Mucosa of descending colon (tissue), 3 donors: ENCODE results near the gene GFRA1. TPM values are rescaled to one million over a fixed set of nuclear protein-coding genes. Genes with fewer than 3 reads are reported as not detected.

Experiments
- ATAC-seq: fragments of 200-7000 bp; cut with Tn5 transposase; one replicate; pipeline ENCODE4 v1.9.1; 2020; ENCODE audit warnings: mild to moderate bottlenecking, moderate library complexity
- DNase-seq, 3 donors: peaks; one replicate each; pipeline ENCODE4 v3.0.0-alpha.2; 2020
- H3K36me3 ChIP-seq: fragments of 200-600 bp; one replicate; pipeline ENCODE4 v1.8.0; 2021; ENCODE audit warnings: low read depth, mild to moderate bottlenecking
- H3K4me1 ChIP-seq: fragments of 200-600 bp; one replicate; pipeline ENCODE4 v1.8.0; 2021; ENCODE audit warnings: low read depth, mild to moderate bottlenecking
- H3K4me3 ChIP-seq: fragments of 200-600 bp; one replicate; pipeline ENCODE4 v1.8.0; 2021; ENCODE audit warnings: mild to moderate bottlenecking
- H3K9me3 ChIP-seq: fragments of 200-600 bp; one replicate; pipeline ENCODE4 v1.8.0; 2021; ENCODE audit warnings: mild to moderate bottlenecking
- CTCF ChIP-seq: fragments of 200-600 bp; IDR thresholded peaks from one replicate; pipeline ENCODE4 v1.8.0; 2022; ENCODE audit warnings: antibody characterized with exemption, mild to moderate bottlenecking
- intact Hi-C, 2 donors: fragments of 100-400 bp; cut with DNase I in 1 of 2; cut with micrococcal nuclease in 1 of 2; formaldehyde crosslinking; loops; one replicate each; pipeline versions ENCODE4 v1.11.0 to v1.11.1; 2022; cut with DNase I, micrococcal nuclease
- total RNA-seq, 3 donors: library from RNA; stranded (reverse); fragmentation: NEBNext Ultra II Directional in 2 of 3; extraction: Animal tissue kit (Norgen Biotek cat#: 25700) in 2 of 3; gene quantifications; one replicate each; pipeline versions ENCODE4 v1.2.1 to v1.2.4, GENCODE V29; 2021 to 2023
- donor health status: DM: no; HTN: no; CAD: no; lungs with moderate emphysema.
- donor health status: DM: no; HTN: no; CAD: no.
- donor health status: DM: no; HTN: yes; CAD: no.

GFRA1 gene
- total RNA-seq, 3 donors from 2014 or later, result 2.2 to 32.2 (median 4.1) TPM

GRCh38 chr10:116307455-116307854, 34.4 kb upstream of the GFRA1 start:
- Histone ChIP-seq H3K4me1 (no peaks in the 10 kb centered on the region), H3K9me3 (no peaks in the 10 kb centered on the region), H3K36me3 (no peaks in the 10 kb centered on the region), H3K4me3 (no peak overlapping the region)
- DNase-seq, result no peak
- intact Hi-C loops, result no loop called here
- TF ChIP-seq CTCF, result no peak
- ATAC-seq, result no peak

- H3K36me3 ChIP-seq, result no peaks in the 10 kb centered on the region
- no peaks in the 10 kb centered on the region for H3K9me3 ChIP-seq
- TF ChIP-seq CTCF, result no peak
- H3K4me3 ChIP-seq, result no peak overlapping the region
- intact Hi-C loops, result no loop called here
- ATAC-seq (no peak), DNase-seq (no peak)
- no peaks in the 10 kb centered on the region for H3K4me1 ChIP-seq
These were observed 33.8 kb upstream of the GFRA1 start for GRCh38 chr10:116306847-116307246.

- no peaks in the 10 kb centered on the region for H3K4me1 ChIP-seq
- H3K36me3 ChIP-seq, result no peaks in the 10 kb centered on the region
- intact Hi-C loops, result no loop called here
- no peaks in the 10 kb centered on the region for H3K9me3 ChIP-seq
- DNase-seq (no peak), ATAC-seq (no peak)
- TF ChIP-seq CTCF, result no peak
- no peak overlapping the region for H3K4me3 ChIP-seq
These were observed 31.9 kb upstream of the GFRA1 start for GRCh38 chr10:116304923-116305322.

GRCh38 chr10:116300542-116300941, 27.5 kb upstream of the GFRA1 start:
- Histone ChIP-seq H3K4me3 (no peak overlapping the region), H3K9me3 (no peaks in the 10 kb centered on the region), H3K36me3 (no peaks in the 10 kb centered on the region), H3K4me1 (no peaks in the 10 kb centered on the region)
- intact Hi-C loops, result no loop called here
- no peak for TF ChIP-seq CTCF
- DNase-seq, result no peak
- no peak for ATAC-seq

GRCh38 chr10:116298586-116298985, 25.6 kb upstream of the GFRA1 start:
- intact Hi-C loops, result no loop called here
- Histone ChIP-seq H3K36me3 (no peaks in the 10 kb centered on the region), H3K4me1 (no peaks in the 10 kb centered on the region), H3K4me3 (no peak overlapping the region), H3K9me3 (no peaks in the 10 kb centered on the region)
- DNase-seq, result no peak
- no peak for TF ChIP-seq CTCF
- no peak for ATAC-seq

- Histone ChIP-seq H3K36me3 (no peaks in the 10 kb centered on the region), H3K4me1 (no peaks in the 10 kb centered on the region), H3K9me3 (no peaks in the 10 kb centered on the region), H3K4me3 (no peak overlapping the region)
- ATAC-seq (no peak), DNase-seq (no peak)
- TF ChIP-seq CTCF, result no peak
- intact Hi-C loops, result no loop called here
These were observed 23.3 kb upstream of the GFRA1 start for GRCh38 chr10:116296291-116296721.
